ENCODE data around the gene IGFBP5. TPM values are rescaled to one million over a fixed set of nuclear protein-coding genes. Genes with fewer than 3 reads are reported as not detected.

The IGFBP5 gene
- total RNA-seq, 1 experiment from 2014 or later = 3.9 TPM

GRCh38 chr2:216715402-216715974, 20.1 kb upstream of the IGFBP5 start:
- peaks cover 8% of the 10 kb centered on the region; the same call in 1 of the 2 replicates for H3K27me3 ChIP-seq (ENCODE audit: insufficient read depth, low read length)
- no peak for ATAC-seq
- H3K9me3 ChIP-seq (ENCODE audit: control insufficient read depth in 1 of 2, insufficient read depth in 1 of 2, low read depth in 1 of 2, low read length in 2 of 2) = no peaks in the 10 kb centered on the region
- no peaks in the 10 kb centered on the region for H3K79me2 ChIP-seq (ENCODE audit: insufficient read depth, low read length)
- H3K4me2 ChIP-seq (ENCODE audit: low read length) = no peak overlapping the region
- TF ChIP-seq ZBTB33 (IDR thresholded peaks at IDR 0.05; ENCODE audit: extremely low read depth, insufficient replicate concordance, low read length) (no peak), POLR2AphosphoS5 (IDR thresholded peaks at IDR 0.05; ENCODE audit: low read depth, low read length) (no peak), SRF (IDR thresholded peaks at IDR 0.05; ENCODE audit: low read depth) (no peak)
- H3K9ac ChIP-seq (ENCODE audit: low read length) = no peak overlapping the region
- H4K20me1 ChIP-seq (ENCODE audit: insufficient read depth) = no peaks in the 10 kb centered on the region
- intact Hi-C loops (cut with micrococcal nuclease) = no loop called here
- POLR2A ChIA-PET = no interaction called here
- CTCF ChIA-PET = no interaction called here
- no peak for DNase-seq (ENCODE audit: low read depth, low spot score)
- RAD21 ChIA-PET (ENCODE audit: low non-redundant PET in 1 of 2, low total read pairs in 2 of 2, uncharacterized antibody in 2 of 2, unreplicated experiment in 2 of 2) = no interaction called here
- no peaks in the 10 kb centered on the region for H3K9me2 ChIP-seq (ENCODE audit: insufficient read depth)
- H3K36me3 ChIP-seq (ENCODE audit: control insufficient read depth in 1 of 2, insufficient read depth in 2 of 2, low read length in 2 of 2) = no peaks in the 10 kb centered on the region
- no peak overlapping the region for H3K4me3 ChIP-seq (replicated peaks in 1 of 2; ENCODE audit: low read depth in 1 of 2, low read length in 2 of 2)
- peaks cover 0 to 14% of the 10 kb centered on the region in 2 experiments; a peak in 2 of 4 replicates for H3K4me1 ChIP-seq (ENCODE audit: control insufficient read depth in 1 of 2, insufficient read depth in 2 of 2, low read length in 2 of 2)
- BruUV-seq (replicated peaks) = no TSS peak
- no peak overlapping the region for H3K27ac ChIP-seq (ENCODE audit: low read depth, low read length)
- H2AFZ ChIP-seq (ENCODE audit: low read depth, low read length, poor library complexity, severe bottlenecking) = no peak overlapping the region

GRCh38 chr2:216714376-216714775, 19.0 kb upstream of the IGFBP5 start:
- Histone ChIP-seq H4K20me1 (ENCODE audit: insufficient read depth) (no peaks in the 10 kb centered on the region), H3K27ac (ENCODE audit: low read depth, low read length) (no peak overlapping the region), H2AFZ (ENCODE audit: low read depth, low read length, poor library complexity, severe bottlenecking) (no peak overlapping the region), H3K9me2 (ENCODE audit: insufficient read depth) (no peaks in the 10 kb centered on the region), H3K9me3 (ENCODE audit: control insufficient read depth in 1 of 2, insufficient read depth in 1 of 2, low read depth in 1 of 2, low read length in 2 of 2) (no peaks in the 10 kb centered on the region), H3K4me1 (ENCODE audit: control insufficient read depth in 1 of 2, insufficient read depth in 2 of 2, low read length in 2 of 2) (peaks cover 0 to 14% of the 10 kb centered on the region in 2 experiments; a peak in 2 of 4 replicates), H3K27me3 (ENCODE audit: insufficient read depth, low read length) (no peaks in the 10 kb centered on the region), H3K79me2 (ENCODE audit: insufficient read depth, low read length) (no peaks in the 10 kb centered on the region), H3K36me3 (ENCODE audit: control insufficient read depth in 1 of 2, insufficient read depth in 2 of 2, low read length in 2 of 2) (no peaks in the 10 kb centered on the region), H3K4me3 (replicated peaks in 1 of 2; ENCODE audit: low read depth in 1 of 2, low read length in 2 of 2) (no peak overlapping the region), H3K9ac (ENCODE audit: low read length) (no peak overlapping the region), H3K4me2 (ENCODE audit: low read length) (peak overlapping the region; percentile 38)
- intact Hi-C loops (cut with micrococcal nuclease) = no loop called here
- no TSS peak for BruUV-seq (replicated peaks)
- ChIA-PET CTCF (no interaction called here), POLR2A (no interaction called here), RAD21 (ENCODE audit: low non-redundant PET in 1 of 2, low total read pairs in 2 of 2, uncharacterized antibody in 2 of 2, unreplicated experiment in 2 of 2) (no interaction called here)
- ATAC-seq = peak; percentile 36; the same call in 1 of the 2 replicates
- no peak for DNase-seq (ENCODE audit: low read depth, low spot score)
- TF ChIP-seq CBX3 (IDR thresholded peaks at IDR 0.05; ENCODE audit: low read depth) = no peak
- no peak for TF ChIP-seq SRF (IDR thresholded peaks at IDR 0.05; ENCODE audit: low read depth)
- TF ChIP-seq POLR2AphosphoS5 (IDR thresholded peaks at IDR 0.05; ENCODE audit: low read depth, low read length) = no peak
- no peak for TF ChIP-seq EZH2phosphoT487 (IDR thresholded peaks at IDR 0.05; ENCODE audit: borderline replicate concordance)
- TF ChIP-seq ATF3 (IDR thresholded peaks at IDR 0.05) = no peak
- no peak for TF ChIP-seq YY1 (IDR thresholded peaks at IDR 0.05; ENCODE audit: extremely low read depth, insufficient replicate concordance, low read depth, low read length)
- no peak for TF ChIP-seq POLR2A (IDR thresholded peaks at IDR 0.05; ENCODE audit: borderline replicate concordance, extremely low read depth, insufficient read depth, insufficient read length)
- TF ChIP-seq TCF7L2 (IDR thresholded peaks at IDR 0.05; ENCODE audit: borderline replicate concordance, extremely low read depth, insufficient read depth, insufficient read length) = no peak
- no peak for TF ChIP-seq RAD21 (IDR thresholded peaks at IDR 0.05; ENCODE audit: low read depth)
- no peak for TF ChIP-seq CEBPB (IDR thresholded peaks at IDR 0.05; ENCODE audit: low read depth)
- TF ChIP-seq FOSL1 (IDR thresholded peaks at IDR 0.05; ENCODE audit: low read depth) = no peak
- TF ChIP-seq ZFX (IDR thresholded peaks at IDR 0.05) = no peak
- TF ChIP-seq REST (IDR thresholded peaks at IDR 0.05; ENCODE audit: low read depth) = no peak
- no peak for TF ChIP-seq SIN3A (IDR thresholded peaks at IDR 0.05; ENCODE audit: low read depth)
- TF ChIP-seq ELF1 (IDR thresholded peaks at IDR 0.05; ENCODE audit: borderline replicate concordance, low read depth) = no peak
